SU-DHL-6 (cell line): ENCODE data around the gene RPL7A.
"Not testable (repeated sequence)": the region's sequence is repeated elsewhere in the genome, so short reads cannot be mapped to it uniquely, and the experiment has no call there.

Experiments
- H2AFZ ChIP-seq: fragments of 200-600 bp; sonication (generic); 2 replicates; pipeline ENCODE4 v1.6.1; 2014; ENCODE audit warnings: low read depth, mild to moderate bottlenecking, moderate library complexity, mixed read lengths, antibody characterized with exemption, low read length; ENCODE audit not compliant: severe bottlenecking
- H3F3A ChIP-seq: fragments of 200-600 bp; shearing (Covaris generic); 2 replicates; pipeline ENCODE4 v1.6.0; 2016; ENCODE audit warnings: antibody characterized with exemption, mild to moderate bottlenecking; ENCODE audit not compliant: insufficient read depth
- H3K27ac ChIP-seq: fragments of 200-600 bp; sonication (generic); 2 replicates; pipeline ENCODE4 v1.5.1; 2016; ENCODE audit warnings: low read depth, mild to moderate bottlenecking, low read length, moderate library complexity, mixed read lengths
- H3K27me3 ChIP-seq: fragments of 200-600 bp; sonication (generic), shearing (Covaris generic); 2 replicates; pipeline ENCODE4 v1.6.0; 2014; ENCODE audit warnings: mild to moderate bottlenecking, low read length
- H3K36me3 ChIP-seq: fragments of 200-600 bp; sonication (generic); 2 replicates; pipeline ENCODE4 v1.6.1; 2014; ENCODE audit warnings: mild to moderate bottlenecking, low read length, mixed read lengths
- H3K4me2 ChIP-seq: fragments of 300-600, 200-600 bp; shearing (Covaris generic), sonication (generic); 2 replicates; pipeline ENCODE4 v1.6.0; 2014; ENCODE audit warnings: low read length, low read depth, mild to moderate bottlenecking; ENCODE audit not compliant: poor library complexity, severe bottlenecking
- H3K4me3 ChIP-seq: fragments of 200-600 bp; sonication (generic); 2 replicates; pipeline ENCODE4 v1.5.1; 2014; ENCODE audit warnings: antibody characterized with exemption, low read length, mild to moderate bottlenecking, mixed read lengths; ENCODE audit not compliant: insufficient read depth, poor library complexity, severe bottlenecking
- H3K79me2 ChIP-seq: fragments of 200-600 bp; sonication (generic); 2 replicates; pipeline ENCODE4 v1.6.1; 2014; ENCODE audit warnings: mild to moderate bottlenecking, low read length, moderate library complexity; ENCODE audit not compliant: insufficient read depth
- H3K9ac ChIP-seq: fragments of 200-600 bp; sonication (generic); 2 replicates; pipeline ENCODE4 v1.7.0; 2014; ENCODE audit warnings: mild to moderate bottlenecking, low read length
- H3K9me2 ChIP-seq: fragments of 200-600 bp; sonication (generic); replicated peaks from 2 replicates; pipeline ENCODE4 v1.6.1; 2014; ENCODE audit warnings: low read length; ENCODE audit not compliant: insufficient read depth
- H3K9me3 ChIP-seq: fragments of 200-600 bp; sonication (generic); 2 replicates; pipeline ENCODE4 v1.6.1; 2014; ENCODE audit warnings: low read length, mixed read lengths; ENCODE audit not compliant: insufficient read depth
- H4K20me1 ChIP-seq: fragments of 200-600 bp; sonication (generic); 2 replicates; pipeline ENCODE4 v1.6.1; 2014; ENCODE audit warnings: low read depth, mild to moderate bottlenecking, antibody characterized with exemption, low read length, moderate library complexity, mixed read lengths
- CTCF ChIP-seq: fragments of 200-600 bp; sonication (generic); IDR thresholded peaks from one replicate; pipeline ENCODE4 v1.5.1; 2017; ENCODE audit warnings: antibody characterized with exemption, mild to moderate bottlenecking, low read length, moderate library complexity; ENCODE audit not compliant: insufficient read depth, poor library complexity, severe bottlenecking
- EZH2phosphoT487 ChIP-seq: fragments of 200-600 bp; sonication (generic), shearing (Covaris generic); conservative IDR thresholded peaks from 2 replicates; pipeline ENCODE4 v1.6.1; 2018; ENCODE audit warnings: mild to moderate bottlenecking, antibody characterized with exemption, low read length, moderate library complexity, mixed read lengths

RPL7A gene

GRCh38 chr9:133375724-133376654 lies 28.0 kb downstream of the RPL7A start, which contains the start of the genes STKLD1 and SURF4:
Gene STKLD1, plus strand, starts transcription at chr9:133376366. Its CDS starts 108 bp downstream, at chr9:133376474.
Gene SURF4, minus strand, starts transcription at chr9:133376060. Its CDS starts 91 bp downstream, at chr9:133375969.
- Histone ChIP-seq H3K27me3 (no peaks in the 10 kb centered on the region), H3K9me2 (no peaks in the 10 kb centered on the region), H3K4me2 (peak within 1 kb of the TSS; percentile 99), H3K27ac (peak within 1 kb of the TSS; percentile 30), H3K36me3 (no peaks in the 10 kb centered on the region), H3K79me2 (peaks cover 44% of the 10 kb centered on the region), H4K20me1 (no peaks in the 10 kb centered on the region; the same call in 1 of the 2 replicates), H3K9me3 (no peaks in the 10 kb centered on the region), H3K9ac (peak within 1 kb of the TSS; percentile 79), H3K4me3 (peak within 1 kb of the TSS; percentile 99), H2AFZ (peak within 1 kb of the TSS; percentile 69), H3F3A (peaks cover 5% of the 10 kb centered on the region; the same call in 1 of the 2 replicates)
- TF ChIP-seq CTCF (no peak), EZH2phosphoT487 (no peak)

- not testable (repeated sequence) for H3K9ac ChIP-seq, H3K4me3 ChIP-seq, H3K4me2 ChIP-seq, H3F3A ChIP-seq, H4K20me1 ChIP-seq, H2AFZ ChIP-seq, H3K27me3 ChIP-seq, H3K27ac ChIP-seq, H3K36me3 ChIP-seq, H3K9me2 ChIP-seq, H3K9me3 ChIP-seq
- peaks cover 32% of the 10 kb centered on the region for H3K79me2 ChIP-seq
These were observed 29.3 kb downstream of the RPL7A start for GRCh38 chr9:133377280-133377679.

- H3K27ac ChIP-seq: no peak overlapping the region
- no peak for TF ChIP-seq CTCF
- TF ChIP-seq EZH2phosphoT487: no peak
- H3K36me3 ChIP-seq: no peaks in the 10 kb centered on the region
- H3K4me3 ChIP-seq: no peak overlapping the region
- no peaks in the 10 kb centered on the region; the same call in 1 of the 2 replicates for H4K20me1 ChIP-seq
- H3K79me2 ChIP-seq: peaks cover 27% of the 10 kb centered on the region
- H3K9me2 ChIP-seq: no peaks in the 10 kb centered on the region
- H3K4me2 ChIP-seq: no peak overlapping the region
- no peak overlapping the region for H2AFZ ChIP-seq
- H3K27me3 ChIP-seq: no peaks in the 10 kb centered on the region
- no peaks in the 10 kb centered on the region; the same call in 1 of the 2 replicates for H3K9me3 ChIP-seq
- H3F3A ChIP-seq: peaks cover 5% of the 10 kb centered on the region; the same call in 1 of the 2 replicates
- no peak overlapping the region for H3K9ac ChIP-seq
These were observed 29.8 kb downstream of the RPL7A start for GRCh38 chr9:133377721-133378216.
